H9 (cell line): ENCODE data around the gene PDIA2. TPM values are rescaled to one million over a fixed set of nuclear protein-coding genes. Genes with fewer than 3 reads are reported as not detected.

Experiments
- DNase-seq: peaks from one replicate; pipeline ENCODE4 v3.0.0-alpha.2; 2017
- H2AFZ ChIP-seq: one replicate; pipeline ENCODE4 v1.6.1; 2013; ENCODE audit warnings: mild to moderate bottlenecking, low read length, control low read depth, moderate library complexity
- H2AK5ac ChIP-seq: 2 replicates; pipeline ENCODE4 v1.6.1; 2013; ENCODE audit warnings: low read length, control low read depth, mixed read lengths; ENCODE audit not compliant: insufficient read length
- H2BK120ac ChIP-seq: one replicate; pipeline ENCODE4 v1.6.1; 2013; ENCODE audit warnings: low read depth, mild to moderate bottlenecking, low read length, control low read depth, inconsistent platforms; ENCODE audit not compliant: poor library complexity, severe bottlenecking
- H2BK12ac ChIP-seq: 2 replicates; pipeline ENCODE4 v1.6.1; 2013; ENCODE audit warnings: low read length, control low read depth, mixed read lengths, low read depth; ENCODE audit not compliant: insufficient read length
- H2BK15ac ChIP-seq: 2 replicates; pipeline ENCODE4 v1.6.1; 2013; ENCODE audit warnings: low read depth, low read length, control low read depth
- H2BK20ac ChIP-seq: one replicate; pipeline ENCODE4 v1.6.1; 2013; ENCODE audit warnings: low read depth, mild to moderate bottlenecking, low read length, control low read depth, inconsistent platforms; ENCODE audit not compliant: poor library complexity, severe bottlenecking
- H2BK5ac ChIP-seq: 2 replicates; pipeline ENCODE4 v1.6.1; 2013; ENCODE audit warnings: low read length, control low read depth, mixed read lengths; ENCODE audit not compliant: insufficient read length
- H3K14ac ChIP-seq: 2 replicates; pipeline ENCODE4 v1.6.1; 2013; ENCODE audit warnings: low read length, control low read depth; ENCODE audit not compliant: insufficient read depth
- H3K18ac ChIP-seq: 2 replicates; pipeline ENCODE4 v1.6.1; 2013; ENCODE audit warnings: low read depth, mild to moderate bottlenecking, mixed read lengths, low read length, control low read depth; ENCODE audit not compliant: insufficient read length
- H3K23ac ChIP-seq: 2 replicates; pipeline ENCODE4 v1.6.1; 2013; ENCODE audit warnings: low read length, control low read depth, mixed read lengths, low read depth; ENCODE audit not compliant: insufficient read length
- H3K23me2 ChIP-seq: 2 replicates; pipeline ENCODE4 v1.6.1; 2013; ENCODE audit warnings: low read depth, mild to moderate bottlenecking, mixed read lengths, low read length, control low read depth; ENCODE audit not compliant: insufficient read length, poor library complexity, severe bottlenecking
- H3K27ac ChIP-seq: 2 replicates; pipeline ENCODE4 v1.5.1; 2013; ENCODE audit warnings: low read length, control low read depth, mixed read lengths, low read depth; ENCODE audit not compliant: insufficient read length
- H3K27me3 ChIP-seq: 2 replicates; pipeline ENCODE4 v1.6.1; 2013; ENCODE audit warnings: low read length, control low read depth, inconsistent platforms; ENCODE audit not compliant: insufficient read depth
- H3K4ac ChIP-seq: 2 replicates; pipeline ENCODE4 v1.6.1; 2013; ENCODE audit warnings: low read depth, mild to moderate bottlenecking, control low read depth, inconsistent platforms, low read length, moderate library complexity
- H3K4me1 ChIP-seq: 2 replicates; pipeline ENCODE4 v1.6.1; 2013; ENCODE audit warnings: low read length, control low read depth, inconsistent platforms; ENCODE audit not compliant: insufficient read depth
- H3K4me2 ChIP-seq: 2 replicates; pipeline ENCODE4 v1.6.1; 2013; ENCODE audit warnings: low read length, control low read depth, mixed read lengths; ENCODE audit not compliant: insufficient read length, insufficient read depth
- H3K56ac ChIP-seq: 2 replicates; pipeline ENCODE4 v1.6.1; 2013; ENCODE audit warnings: low read depth, mild to moderate bottlenecking, mixed read lengths, low read length, control low read depth; ENCODE audit not compliant: insufficient read length
- H3K79me1 ChIP-seq: 2 replicates; pipeline ENCODE4 v1.6.1; 2013; ENCODE audit warnings: low read depth, mild to moderate bottlenecking, moderate library complexity, low read length, control low read depth, inconsistent platforms; ENCODE audit not compliant: insufficient read depth, poor library complexity, severe bottlenecking
- H3K79me2 ChIP-seq: 2 replicates; pipeline ENCODE4 v1.6.1; 2013; ENCODE audit warnings: low read length, control low read depth, inconsistent platforms; ENCODE audit not compliant: insufficient read depth
- H3K9ac ChIP-seq: 2 replicates; pipeline ENCODE4 v1.6.1; 2013; ENCODE audit warnings: low read length, control low read depth, mixed read lengths; ENCODE audit not compliant: insufficient read length; ENCODE audit errors: extremely low read depth
- H3K9me3 ChIP-seq: one replicate; pipeline ENCODE4 v1.6.1; 2013; ENCODE audit warnings: low read depth, low read length, inconsistent platforms; ENCODE audit not compliant: control insufficient read depth
- H3T11ph ChIP-seq: one replicate; pipeline ENCODE4 v1.6.1; 2013; ENCODE audit warnings: mild to moderate bottlenecking, low read length, control low read depth, inconsistent platforms
- H4K20me1 ChIP-seq: one replicate; pipeline ENCODE4 v1.6.1; 2013; ENCODE audit not compliant: control insufficient read depth, insufficient read length, insufficient read depth
- H4K5ac ChIP-seq: 2 replicates; pipeline ENCODE4 v1.6.1; 2013; ENCODE audit warnings: low read depth, mild to moderate bottlenecking, mixed read lengths, low read length, control low read depth; ENCODE audit not compliant: insufficient read length
- H4K8ac ChIP-seq: replicated peaks from 2 replicates; pipeline ENCODE4 v1.6.1; 2013; ENCODE audit warnings: low read length, control low read depth, mixed read lengths, low read depth; ENCODE audit not compliant: insufficient read length
- H4K91ac ChIP-seq: 2 replicates; pipeline ENCODE4 v1.6.1; 2013; ENCODE audit warnings: low read depth, mild to moderate bottlenecking, moderate library complexity, mixed read lengths, low read length, control low read depth; ENCODE audit not compliant: insufficient read length
- H3K27ac Mint-ChIP-seq, 3 experiments: 2 replicates in 2 of 3; 3 replicates in 1 of 3; pipeline ENCODE4 v1.8.0; 2020 to 2021; ENCODE audit warnings: mixed read lengths in 3 of 3, mild to moderate bottlenecking in 1 of 3, moderate library complexity in 1 of 3
- H3K27me3 Mint-ChIP-seq: 2 replicates; pipeline ENCODE4 v1.8.0; 2021; ENCODE audit warnings: low read depth, mild to moderate bottlenecking, moderate library complexity, mixed read lengths
- H3K36me3 Mint-ChIP-seq, 3 experiments: 2 replicates in 2 of 3; 3 replicates in 1 of 3; pipeline ENCODE4 v1.8.0; 2020 to 2021; ENCODE audit warnings: low read depth in 3 of 3, mixed read lengths in 3 of 3; ENCODE audit not compliant: insufficient read depth in 1 of 3
- H3K4me1 Mint-ChIP-seq, 2 experiments: 2 replicates each; pipeline ENCODE4 v1.8.0; 2020; ENCODE audit warnings: mixed read lengths in 2 of 2
- H3K4me3 Mint-ChIP-seq, 2 experiments: 2 replicates in 1 of 2; 3 replicates in 1 of 2; pipeline ENCODE4 v1.8.0; 2020 to 2021; ENCODE audit warnings: mild to moderate bottlenecking in 2 of 2, mixed read lengths in 2 of 2, moderate library complexity in 1 of 2
- H3K9me3 Mint-ChIP-seq, 2 experiments: 2 replicates in 1 of 2; 3 replicates in 1 of 2; pipeline ENCODE4 v1.8.0; 2020; ENCODE audit warnings: mild to moderate bottlenecking in 2 of 2, mixed read lengths in 2 of 2, moderate library complexity in 1 of 2
- CTCF ChIP-seq: fragments of 200-600 bp; sonication (generic); conservative IDR thresholded peaks from 3 replicates; pipeline ENCODE4 v1.8.0; 2021; ENCODE audit warnings: antibody characterized with exemption, mild to moderate bottlenecking
- whole genome bisulfite sequencing: extraction: QIAGEN DNeasy Blood & Tissue Kit; methylation state at CpG from one replicate; pipeline ENCODE4 v1.1.7; 2013; ENCODE audit warnings: missing lambda C conversion rate, low lambda C conversion rate, mixed read lengths; ENCODE audit not compliant: insufficient read length; ENCODE audit errors: extremely low coverage; 5-methylcytosine and 5-hydroxymethylcytosine counted together
- total RNA-seq: library from RNA; stranded (reverse); gene quantifications from 2 replicates; pipeline ENCODE4 v1.2.1, GENCODE V29; 2021

The PDIA2 gene
- total RNA-seq, 1 experiment from 2014 or later, result 1.4 TPM

GRCh38 chr16:249431-249830 lies 33.5 kb upstream of the PDIA2 start:
- Histone ChIP-seq H3K14ac (no peak overlapping the region), H2AFZ (no peak overlapping the region), H4K91ac (no peak overlapping the region), H2BK120ac (no peak overlapping the region), H3K23ac (no peak overlapping the region), H3K27me3 (no peaks in the 10 kb centered on the region), H3K4me2 (no peak overlapping the region), H4K5ac (no peak overlapping the region), H2AK5ac (no peak overlapping the region), H3T11ph (no peak overlapping the region), H3K9ac (no peak overlapping the region), H4K8ac (no peak overlapping the region), H3K79me2 (no peaks in the 10 kb centered on the region), H3K79me1 (no peaks in the 10 kb centered on the region), H2BK12ac (no peak overlapping the region), H2BK20ac (no peak overlapping the region), H3K18ac (no peak overlapping the region), H3K56ac (no peak overlapping the region), H3K27ac (no peak overlapping the region), H2BK15ac (no peak overlapping the region), H3K23me2 (no peaks in the 10 kb centered on the region), H3K9me3 (no peaks in the 10 kb centered on the region), H3K4me1 (no peaks in the 10 kb centered on the region), H2BK5ac (no peak overlapping the region), H3K4ac (no peak overlapping the region), H4K20me1 (no peaks in the 10 kb centered on the region)
- no peak for DNase-seq
- WGBS, result no CpG with 5 or more reads among the region's 12 CpGs
- H3K4me3 Mint-ChIP-seq, result no peak overlapping the region
- no peaks in the 10 kb centered on the region for H3K27me3 Mint-ChIP-seq
- no peak for TF ChIP-seq CTCF
- H3K27ac Mint-ChIP-seq, result no peak overlapping the region
- peaks cover 3 to 30% (median 21%) of the 10 kb centered on the region in 3 experiments; a peak in 5 of 7 replicates for H3K36me3 Mint-ChIP-seq
- no peaks in the 10 kb centered on the region for H3K4me1 Mint-ChIP-seq
- no peaks in the 10 kb centered on the region for H3K9me3 Mint-ChIP-seq
